GM19395 (cell line): ENCODE results near the gene TFAP2B.

Source experiments
- ATAC-seq: cut with Tn5 transposase; IDR thresholded peaks from one replicate; pipeline ENCODE4 v1.9.1; 2021; ENCODE audit warnings: mild to moderate bottlenecking, moderate library complexity; ENCODE audit not compliant: unreplicated experiment

TFAP2B gene

DNA sequence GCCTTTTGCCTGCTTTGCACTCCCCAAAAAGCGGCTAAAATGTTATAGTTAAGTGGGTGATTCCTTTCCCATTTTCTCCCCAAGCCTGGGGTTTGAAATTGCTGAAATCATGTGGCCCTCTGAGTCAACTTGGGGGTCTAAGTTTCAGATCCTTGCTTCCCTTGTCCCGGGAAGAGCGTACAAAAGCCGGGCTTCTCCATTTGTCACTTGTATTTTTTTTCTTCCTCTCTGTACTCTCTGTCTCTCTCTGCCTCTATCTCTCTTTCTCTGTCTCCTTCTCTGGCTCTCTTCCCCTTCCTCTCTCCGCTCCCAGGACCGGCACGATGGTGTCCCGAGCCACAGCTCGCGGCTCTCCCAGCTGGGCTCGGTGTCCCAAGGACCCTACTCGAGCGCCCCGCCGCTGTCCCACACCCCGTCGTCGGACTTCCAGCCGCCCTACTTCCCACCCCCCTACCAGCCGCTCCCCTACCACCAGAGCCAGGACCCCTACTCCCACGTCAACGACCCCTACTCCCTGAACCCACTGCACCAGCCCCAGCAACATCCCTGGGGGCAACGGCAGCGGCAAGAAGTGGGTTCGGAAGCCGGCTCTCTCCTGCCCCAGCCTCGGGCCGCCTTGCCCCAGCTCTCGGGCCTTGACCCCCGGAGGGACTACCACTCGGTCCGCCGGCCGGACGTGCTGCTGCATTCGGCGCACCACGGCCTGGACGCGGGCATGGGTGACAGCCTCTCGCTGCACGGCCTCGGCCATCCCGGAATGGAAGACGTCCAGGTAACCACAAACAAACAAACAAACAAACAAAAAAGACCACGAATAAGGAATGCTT, 4.6 kb downstream of the TFAP2B start:
- no peak for ATAC-seq

DNA sequence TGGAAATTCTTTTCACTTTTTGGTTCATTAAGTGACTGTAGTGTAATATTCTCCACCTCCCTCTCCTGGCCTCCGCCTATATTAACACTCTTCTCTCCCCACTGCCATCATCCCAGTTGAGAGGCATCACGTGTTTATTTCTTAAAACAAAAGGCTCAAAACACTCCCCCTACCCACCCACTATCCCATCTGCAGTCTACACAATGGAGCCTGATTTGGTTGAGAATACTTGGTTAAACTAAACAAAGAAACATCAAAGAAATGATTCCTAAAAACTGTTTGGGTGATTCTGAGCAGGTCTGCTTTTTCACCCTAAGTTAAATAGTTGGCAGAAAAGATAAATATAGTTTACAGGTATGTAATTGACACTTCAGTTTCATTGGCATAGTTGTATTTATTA, 5.9 kb downstream of the TFAP2B start:
- ATAC-seq, result no peak

DNA sequence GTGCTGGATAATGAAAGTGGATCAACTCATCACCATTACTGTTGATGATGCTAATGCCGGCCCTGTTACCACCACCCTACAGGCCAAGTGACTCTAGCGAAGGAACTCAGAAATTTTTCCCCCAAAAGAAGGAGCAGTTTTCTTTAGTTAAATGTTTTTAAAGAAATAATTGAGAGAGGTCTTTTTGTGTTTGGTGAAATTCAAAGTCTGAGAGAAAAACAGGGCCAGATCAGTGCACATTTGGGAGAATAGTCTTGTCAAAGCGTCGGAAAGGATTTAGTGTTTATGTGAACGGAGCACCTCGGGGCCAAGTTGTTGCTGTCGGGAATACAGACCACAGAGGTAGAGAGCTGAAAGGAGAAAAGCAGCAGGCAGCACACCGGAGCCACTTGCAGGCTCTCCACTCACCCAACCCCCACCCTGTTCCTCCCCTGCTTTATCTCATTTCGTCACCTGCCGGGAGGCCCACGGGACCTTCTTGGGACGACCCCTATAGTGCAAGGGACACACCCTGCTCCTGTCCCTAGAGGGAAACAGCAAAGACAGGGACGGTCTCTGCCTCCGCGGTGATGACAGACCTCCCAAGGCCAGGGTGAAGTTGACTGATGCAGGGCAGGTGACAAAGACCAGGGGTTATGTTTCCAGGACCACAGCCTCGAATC, 6.8 kb downstream of the TFAP2B start:
- no peak for ATAC-seq

DNA sequence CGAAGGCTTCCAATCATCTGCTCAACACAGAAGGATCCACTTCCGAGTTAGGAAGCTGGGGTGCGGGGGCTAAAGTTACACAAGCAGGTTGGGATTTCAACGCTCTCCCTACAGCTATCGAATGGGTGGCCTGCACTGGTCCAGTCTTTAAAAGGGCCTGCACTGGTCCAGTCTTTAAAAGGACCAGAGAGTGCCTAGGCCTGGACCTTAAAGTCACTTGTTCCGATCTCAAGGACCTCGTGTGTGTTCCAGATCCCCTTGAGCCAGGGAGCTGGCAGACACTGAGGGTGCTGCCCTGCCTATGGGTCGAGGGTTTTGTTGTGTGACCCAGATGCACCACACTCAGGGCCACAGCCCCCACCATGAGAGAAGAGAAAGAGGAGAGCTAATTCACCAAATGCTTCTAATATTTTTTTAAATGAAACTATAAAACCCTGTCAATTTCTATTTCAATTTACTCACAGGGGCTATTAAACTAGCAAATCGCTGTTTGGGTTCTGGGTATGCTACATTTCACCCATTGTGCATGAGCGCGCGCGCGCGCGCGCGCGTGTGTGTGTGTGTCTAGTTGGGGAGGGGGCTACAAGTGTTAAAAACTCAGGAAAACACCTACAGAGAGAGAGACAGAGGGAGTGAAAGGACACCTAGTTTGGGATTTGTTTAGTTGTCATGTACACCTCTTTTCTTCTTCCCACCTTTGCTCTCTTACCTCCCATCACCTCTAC, 7.5 kb downstream of the TFAP2B start:
- no peak for ATAC-seq

DNA sequence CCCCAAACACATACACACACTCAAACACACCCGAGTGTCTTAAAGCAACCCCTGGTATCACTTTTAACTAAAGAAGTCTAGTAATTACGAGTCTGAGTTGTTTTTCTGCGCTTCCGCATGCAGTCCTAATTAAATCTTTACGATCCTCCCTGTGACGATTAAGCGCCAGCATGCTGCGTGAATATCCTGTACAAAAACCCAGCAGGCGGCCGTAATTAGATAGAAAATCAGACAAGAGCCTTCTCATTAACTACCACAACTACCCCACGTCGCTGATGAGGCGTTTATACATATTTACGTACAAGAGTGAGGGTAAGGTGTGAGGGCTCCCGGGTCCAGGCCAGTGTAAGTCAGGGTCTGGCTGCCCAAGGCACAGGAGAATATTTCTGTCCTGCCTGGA, 8.1 kb downstream of the TFAP2B start:
- ATAC-seq, result no peak

DNA sequence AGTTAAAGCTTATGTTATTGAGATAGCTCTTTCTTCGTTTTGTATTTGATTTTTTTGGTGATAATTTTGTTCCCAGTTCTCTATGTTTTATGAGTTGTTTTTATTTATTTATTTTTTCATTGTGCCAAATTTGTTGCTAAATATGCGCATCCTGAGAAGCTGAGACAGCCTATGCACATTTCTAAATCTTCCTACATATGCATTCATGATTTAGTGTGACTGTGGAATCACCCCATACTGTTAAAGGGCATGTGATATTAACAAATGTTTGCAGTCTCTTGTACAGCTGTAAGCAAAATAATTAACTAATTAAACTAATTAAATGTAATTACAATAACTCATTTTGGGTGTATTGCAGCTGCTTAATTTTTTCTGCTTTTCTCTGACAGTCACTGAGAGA, 10.4 kb downstream of the TFAP2B start:
- ATAC-seq, result no peak

DNA sequence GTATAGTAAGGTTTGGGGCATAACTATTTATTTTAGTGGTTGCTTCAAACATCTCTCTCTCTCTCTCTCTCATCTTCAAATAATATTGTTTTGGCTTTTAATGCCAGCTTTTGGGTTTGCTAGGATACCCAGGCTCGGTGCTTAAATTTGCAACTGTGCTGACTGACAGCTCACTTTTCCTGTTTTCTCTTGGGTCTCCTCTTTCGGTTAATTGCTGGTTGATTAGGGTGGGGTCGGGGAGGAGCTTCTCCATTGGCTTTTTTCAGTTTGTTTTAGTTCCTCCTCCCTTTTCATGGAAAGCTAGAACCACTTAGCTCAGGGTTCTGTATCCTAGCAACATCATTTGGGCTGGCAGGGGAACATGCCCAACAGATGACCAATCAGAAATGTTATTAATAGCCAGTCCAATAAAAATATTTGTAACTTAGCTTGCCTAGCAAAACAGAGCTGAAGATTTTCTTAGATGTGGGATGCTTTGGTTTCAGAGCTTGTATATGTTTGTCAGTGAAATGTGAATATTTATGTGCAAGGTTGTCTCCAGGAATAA, 11.3 kb downstream of the TFAP2B start:
- ATAC-seq, result no peak

DNA sequence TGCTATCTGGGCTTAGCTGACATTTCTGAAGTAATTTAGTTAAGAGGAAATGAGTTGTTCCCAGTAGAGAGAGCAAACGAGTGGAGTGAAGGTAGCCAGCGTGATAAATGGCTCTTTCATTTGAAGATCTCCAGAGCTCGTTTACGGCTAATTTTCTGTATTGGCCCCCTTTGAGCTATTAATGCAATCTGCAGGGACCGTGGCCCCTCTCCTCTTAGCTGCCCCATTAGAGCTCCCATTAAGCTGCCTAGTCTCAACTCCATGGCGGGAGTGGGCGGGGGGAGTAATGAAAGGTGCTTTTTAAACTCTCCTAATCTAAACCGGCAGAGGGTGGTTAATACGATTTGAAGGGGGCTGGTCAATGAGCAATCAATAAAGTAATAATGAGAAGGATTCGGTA, 12.5 kb downstream of the TFAP2B start:
- ATAC-seq, result no peak

DNA sequence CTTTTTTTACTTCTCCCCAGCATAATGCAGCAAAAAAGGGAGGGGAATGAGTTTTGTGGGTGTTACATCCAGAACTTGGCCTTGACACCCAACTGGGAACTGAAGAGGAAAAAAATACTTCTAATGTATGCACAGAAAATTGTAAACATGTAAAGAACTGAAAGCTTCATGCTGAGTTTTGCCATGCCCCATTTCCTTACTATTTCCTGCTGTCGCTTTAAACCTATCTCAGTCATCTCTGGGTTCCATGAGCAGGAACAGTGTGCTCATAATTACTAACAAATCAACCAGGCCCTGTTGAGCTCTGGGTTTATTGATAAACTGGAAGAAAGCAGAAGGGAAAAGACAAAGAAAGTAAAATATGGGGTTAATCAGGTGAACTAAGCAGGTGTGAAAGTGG, 14.2 kb downstream of the TFAP2B start:
- no peak for ATAC-seq

DNA sequence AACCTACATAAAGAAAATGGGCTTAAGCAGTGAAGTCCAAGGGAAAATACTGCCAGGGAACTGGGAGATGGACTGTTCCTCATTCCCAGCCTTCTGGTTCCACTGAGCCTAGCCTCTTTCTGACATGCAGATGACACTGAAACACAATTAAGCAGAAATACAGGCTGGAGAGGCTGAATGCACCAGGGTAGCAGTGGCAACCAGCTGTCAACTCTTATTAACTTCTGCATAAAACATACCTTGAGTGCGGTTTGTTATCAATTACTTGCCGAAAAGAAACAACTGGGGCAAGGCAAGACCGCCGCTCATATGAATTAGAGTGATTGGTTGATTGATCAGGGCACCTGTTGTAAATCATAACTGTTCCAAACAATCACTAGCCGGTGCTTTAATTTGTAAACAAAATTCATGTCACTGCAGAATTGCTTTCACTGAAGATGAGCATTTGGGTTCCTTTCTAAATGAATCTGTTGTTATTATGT, 16.3 kb downstream of the TFAP2B start:
- ATAC-seq, result no peak

DNA sequence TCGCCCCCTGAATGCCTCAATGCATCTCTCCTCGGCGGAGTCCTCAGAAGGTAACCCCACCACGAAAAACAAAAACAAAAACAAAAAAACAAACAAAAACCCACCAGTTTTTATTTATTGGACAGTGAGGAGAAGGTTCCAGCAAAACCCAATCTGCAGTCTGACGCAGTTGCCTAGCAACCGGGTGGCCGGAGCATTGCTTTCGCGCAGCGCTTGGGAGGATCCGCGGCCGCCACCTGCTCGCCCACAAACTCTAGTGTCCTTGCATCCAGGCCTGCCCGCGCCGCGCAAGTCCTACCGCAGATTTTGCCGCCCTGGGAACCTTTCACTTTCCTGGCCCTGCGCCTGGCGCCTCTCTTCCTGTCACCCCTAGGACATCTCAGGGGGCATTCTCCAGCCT, 17.6 kb downstream of the TFAP2B start:
- no peak for ATAC-seq

DNA sequence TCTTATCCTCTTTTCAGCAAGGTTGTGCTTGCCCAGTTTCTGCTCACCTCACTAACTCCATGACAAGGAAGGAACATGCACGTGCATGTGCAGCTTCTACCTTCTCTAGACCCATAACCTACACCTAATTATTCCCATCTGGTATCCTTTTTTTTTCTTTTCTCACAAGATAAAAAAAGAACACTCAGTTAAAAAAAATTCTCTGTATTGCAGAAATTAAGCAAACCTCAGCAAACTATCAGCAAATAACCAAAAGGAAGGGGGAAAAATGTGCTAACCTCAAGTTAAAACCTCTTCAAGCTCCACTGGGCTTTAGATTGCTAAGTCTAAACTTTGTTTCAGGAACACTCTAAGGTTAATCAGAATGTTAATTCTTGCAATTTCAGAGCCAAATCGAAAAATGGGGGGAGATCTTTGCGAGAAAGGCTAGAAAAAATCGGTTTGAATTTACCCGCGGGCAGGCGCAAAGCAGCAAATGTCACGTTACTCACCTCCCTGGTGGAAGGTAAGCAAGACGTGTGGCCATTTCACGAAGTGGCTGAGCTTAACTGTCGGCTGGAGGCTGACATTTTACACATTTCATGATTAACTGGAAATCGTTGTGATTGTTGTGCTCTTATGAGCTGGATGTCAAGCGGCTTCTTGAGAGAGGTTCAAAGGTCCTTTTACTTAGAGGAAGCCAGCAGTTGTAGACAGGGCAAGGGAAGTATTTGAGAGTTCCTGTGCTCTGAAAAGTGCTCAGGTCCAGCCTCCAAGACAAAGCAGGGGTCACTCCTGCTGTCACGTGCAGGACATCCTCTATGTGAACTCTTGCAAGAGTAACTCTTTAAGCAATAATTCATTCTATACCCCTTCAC, 19.1 kb downstream of the TFAP2B start:
- ATAC-seq, result no peak

DNA sequence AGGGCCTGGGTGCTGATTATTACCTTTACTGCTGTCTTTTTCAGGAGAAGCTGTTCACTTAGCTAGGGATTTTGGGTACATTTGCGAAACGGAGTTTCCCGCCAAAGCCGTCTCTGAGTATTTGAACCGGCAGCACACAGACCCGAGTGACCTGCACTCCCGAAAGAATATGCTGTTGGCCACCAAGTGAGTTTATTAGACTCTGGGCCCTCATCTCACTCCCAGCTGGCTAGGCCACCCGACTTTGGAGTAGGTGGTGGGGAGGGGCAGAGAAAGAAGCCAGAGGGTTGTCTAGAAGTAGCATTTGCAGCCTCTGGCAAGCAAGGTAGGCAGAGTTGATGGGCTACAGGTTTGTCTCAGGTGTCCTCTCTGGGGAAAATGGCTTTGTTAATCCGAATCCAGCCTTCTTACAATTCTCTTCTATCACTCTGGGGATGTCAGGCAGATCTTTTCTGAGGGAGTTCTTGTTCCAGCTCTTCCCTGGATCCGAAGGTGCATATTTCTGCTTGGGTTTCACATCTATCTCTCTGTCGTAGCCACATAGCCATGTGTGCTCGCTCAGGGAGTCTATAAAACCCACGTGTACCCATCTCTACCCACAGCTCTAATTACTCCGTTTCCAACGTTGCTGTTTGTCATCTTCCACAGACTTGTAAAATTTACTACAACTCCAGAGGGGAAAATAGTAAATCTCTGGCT, 21.6 kb downstream of the TFAP2B start:
- no peak for ATAC-seq

DNA sequence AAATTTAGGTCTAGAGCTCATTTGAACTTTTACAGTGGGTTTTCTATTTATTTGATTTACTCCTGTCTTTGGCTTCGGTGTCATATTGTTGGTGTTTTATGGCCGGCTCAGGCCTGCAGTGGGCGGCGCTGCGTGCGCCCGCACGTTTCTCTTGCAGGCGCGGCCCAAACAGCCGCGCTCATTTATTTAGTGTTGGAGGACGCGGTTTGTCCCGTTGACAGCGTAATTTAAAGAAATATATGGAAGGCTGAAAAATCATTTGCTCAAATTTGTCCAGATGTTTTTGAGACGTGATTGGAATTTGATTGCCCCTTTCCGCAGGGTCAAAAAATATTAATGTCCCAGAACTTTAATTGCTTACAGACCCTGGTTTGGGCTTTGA, 22.1 kb downstream of the TFAP2B start:
- no peak for ATAC-seq

DNA sequence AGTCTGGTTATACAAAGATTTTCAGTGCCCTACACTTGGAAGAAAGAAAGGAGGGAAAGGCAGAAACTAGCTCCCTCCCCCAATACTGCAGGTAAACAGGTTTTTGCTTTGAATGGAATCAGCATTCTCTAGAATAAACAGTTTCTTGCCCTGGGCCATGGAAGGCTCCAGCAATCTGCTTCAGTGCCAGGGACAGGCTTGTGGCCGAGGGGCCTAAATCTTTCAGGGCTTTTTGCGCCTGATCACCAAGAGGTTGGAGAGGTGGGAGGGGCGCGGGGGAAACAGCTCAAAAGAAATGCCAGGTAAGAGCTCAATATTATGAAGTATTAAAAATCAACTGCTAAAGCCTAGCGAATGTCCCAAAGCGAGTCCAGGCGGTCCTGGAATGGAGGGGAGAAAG, 23.8 kb downstream of the TFAP2B start:
- no peak for ATAC-seq

DNA sequence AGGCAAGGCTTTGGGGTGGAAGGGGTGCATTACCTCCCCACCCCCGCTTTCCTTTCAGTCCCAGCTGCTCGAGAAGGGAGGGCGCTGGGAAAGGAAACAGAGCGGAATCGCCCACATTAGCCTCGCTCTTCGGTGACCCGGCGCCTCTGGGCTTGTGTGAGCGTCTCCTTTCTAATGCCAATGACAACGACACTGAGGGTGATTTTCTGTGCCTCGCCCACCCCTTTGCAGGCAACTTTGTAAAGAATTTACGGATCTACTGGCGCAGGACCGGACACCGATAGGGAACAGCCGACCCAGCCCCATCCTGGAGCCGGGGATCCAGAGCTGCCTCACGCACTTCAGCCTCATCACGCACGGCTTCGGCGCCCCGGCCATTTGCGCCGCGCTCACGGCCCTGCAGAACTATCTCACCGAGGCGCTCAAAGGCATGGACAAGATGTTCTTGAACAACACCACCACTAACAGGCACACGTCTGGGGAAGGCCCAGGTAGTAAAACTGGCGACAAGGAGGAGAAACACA, 24.3 kb downstream of the TFAP2B start:
- no peak for ATAC-seq

DNA sequence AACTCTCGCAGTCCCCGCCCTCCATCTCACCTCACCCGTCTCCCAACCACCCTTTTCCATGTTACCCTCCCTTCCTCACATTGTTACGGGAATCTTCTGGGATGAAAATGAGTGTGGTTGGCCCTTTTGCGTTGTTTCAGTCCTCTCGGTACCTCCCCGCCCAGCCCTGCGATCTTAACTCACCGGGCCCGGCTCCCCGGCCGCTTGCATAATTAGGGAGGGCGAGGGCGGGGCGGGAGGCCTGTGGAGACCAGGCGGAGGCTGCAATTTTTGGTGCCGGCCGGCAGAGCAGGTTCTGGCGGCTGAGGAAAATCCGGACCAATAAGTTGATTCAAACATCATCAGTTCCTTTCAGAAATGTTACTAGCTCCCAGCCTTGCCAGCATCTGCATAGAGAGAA, 25.2 kb downstream of the TFAP2B start:
- no peak for ATAC-seq

DNA sequence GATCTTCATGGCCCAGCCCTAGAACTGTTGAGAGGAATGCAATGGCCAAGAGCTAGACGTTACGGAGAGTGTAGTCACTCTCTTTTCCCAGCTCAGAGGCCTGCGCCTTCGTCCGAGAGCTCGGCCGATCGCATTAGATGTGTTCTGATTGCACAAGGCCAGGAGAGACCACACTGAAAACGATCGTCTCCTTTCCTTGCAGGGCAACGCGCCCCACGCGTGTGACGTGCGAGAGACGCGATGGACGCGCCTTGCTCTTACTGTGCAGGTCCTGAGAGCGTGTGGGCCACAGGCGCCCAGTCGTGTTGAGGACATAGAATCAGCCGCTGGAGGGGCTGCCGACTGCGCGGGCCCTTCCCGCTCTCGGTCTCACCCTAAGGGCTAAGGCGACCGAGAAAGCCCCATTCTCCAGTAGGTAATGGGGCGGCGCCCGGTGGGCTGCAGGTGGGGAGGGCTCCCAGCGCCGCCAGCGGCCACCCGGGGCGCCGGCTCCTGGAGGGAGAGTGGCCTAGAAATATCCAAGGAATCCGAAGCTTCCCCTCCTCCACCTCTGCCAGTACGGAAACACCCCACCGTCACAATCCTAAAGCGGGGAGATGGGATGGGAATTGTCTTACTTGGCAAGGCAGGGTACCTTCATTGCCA, 26.9 kb downstream of the TFAP2B start:
- ATAC-seq, result no peak

DNA sequence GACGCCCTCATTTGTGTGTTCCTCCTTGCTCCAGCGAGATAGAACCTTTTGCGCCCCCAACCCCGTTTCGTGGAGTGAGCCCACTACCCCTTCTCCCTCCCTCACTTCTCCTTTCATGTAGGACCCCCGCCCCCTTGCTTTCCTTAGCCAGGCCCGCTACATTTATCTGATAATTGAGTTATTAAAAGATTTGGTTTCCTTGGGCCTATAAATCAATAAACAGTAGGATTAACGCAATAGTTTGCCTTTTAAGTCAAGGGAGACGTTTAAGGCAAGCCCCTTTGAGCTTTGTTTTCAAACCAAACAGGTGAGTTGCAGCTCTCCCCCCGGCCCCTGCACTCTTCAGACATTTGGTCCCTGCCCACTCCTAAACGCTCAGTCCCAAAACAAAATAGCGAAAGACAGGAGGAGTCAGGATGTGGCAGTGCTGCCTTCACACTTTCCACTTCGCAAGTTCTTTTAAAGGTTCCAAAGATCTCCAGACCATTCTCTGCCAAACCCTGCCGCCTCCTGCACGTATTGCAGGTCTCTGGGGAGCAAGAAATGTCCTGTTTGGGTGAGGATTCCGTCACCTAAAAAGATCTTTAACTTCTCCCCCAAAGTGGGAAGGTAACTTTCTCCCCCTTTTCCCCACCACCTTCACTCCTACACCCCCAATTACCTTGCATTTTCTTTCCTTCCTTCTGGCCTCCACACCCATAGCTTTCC, 27.6 kb downstream of the TFAP2B start:
- no peak for ATAC-seq
